ENCODE results near the gene ADAMTS9.

GRCh38 chr3:64595253-64595694 is 92.5 kb downstream of the ADAMTS9 start:
- peak in 2 of 3 donors; percentile 4 to 59 for TF ChIP-seq POLR2AphosphoS5 (IDR thresholded peaks at IDR 0.05)
- TF ChIP-seq CTCF (IDR thresholded peaks at IDR 0.05): no peak
- no peak for TF ChIP-seq POLR2A (IDR thresholded peaks at IDR 0.05)
- peak; percentile 3 for TF ChIP-seq EP300 (IDR thresholded peaks at IDR 0.05)
